ENCODE measurements around the gene AKAP9.
"Not testable (repeated sequence)": the region's sequence is repeated elsewhere in the genome, so short reads cannot be mapped to it uniquely, and the experiment has no call there.

AKAP9 gene

DNA sequence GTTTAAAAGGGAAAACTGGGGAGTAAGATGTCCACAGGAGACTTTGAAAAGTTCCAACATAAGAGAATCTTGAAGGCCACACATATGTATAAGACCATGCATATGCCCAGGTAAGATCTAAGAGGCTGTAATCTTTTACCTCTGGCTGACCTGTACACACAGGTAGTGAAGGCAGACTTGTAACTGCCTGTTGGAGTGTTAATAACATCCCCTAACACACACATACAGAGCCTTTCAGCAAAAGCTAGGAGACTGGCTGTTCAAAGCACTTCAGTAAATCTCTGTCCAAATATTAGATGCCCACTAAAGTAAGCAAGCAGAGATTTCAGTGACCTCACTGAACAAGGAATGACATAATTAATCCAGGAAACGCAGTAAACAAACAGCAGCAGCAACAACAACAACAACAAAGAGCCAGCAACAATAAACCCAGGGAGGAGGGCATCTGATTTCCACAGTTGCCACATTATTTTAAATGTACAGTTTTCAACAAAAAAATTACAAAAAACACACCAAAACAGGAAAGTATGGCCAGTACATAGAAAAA, 178.6 kb downstream of the AKAP9 start:
- no peak overlapping the region for H3K27ac ChIP-seq
- no peak for DNase-seq (ENCODE audit: low read depth, low spot score)

DNA sequence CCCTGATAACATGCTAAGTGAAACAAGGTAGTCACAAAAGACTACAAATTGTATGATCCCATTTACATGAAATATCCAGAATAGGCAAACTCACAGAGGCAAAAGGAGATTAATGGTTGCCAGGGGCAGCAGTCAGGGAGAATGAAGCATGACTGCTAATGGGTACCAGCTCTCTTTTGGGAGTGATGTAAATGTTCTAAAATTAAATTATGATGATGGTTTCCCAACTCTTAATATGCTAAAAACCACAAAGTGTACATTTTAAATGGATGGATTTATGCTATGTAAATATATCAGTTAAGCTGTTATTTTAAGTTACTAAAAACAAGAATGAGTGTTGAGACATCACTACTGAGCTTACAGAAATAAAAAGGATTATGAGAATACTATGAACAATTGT, 181.0 kb downstream of the AKAP9 start:
- H3K27ac ChIP-seq = no peak overlapping the region
- DNase-seq (ENCODE audit: low read depth, low spot score) = no peak

DNA sequence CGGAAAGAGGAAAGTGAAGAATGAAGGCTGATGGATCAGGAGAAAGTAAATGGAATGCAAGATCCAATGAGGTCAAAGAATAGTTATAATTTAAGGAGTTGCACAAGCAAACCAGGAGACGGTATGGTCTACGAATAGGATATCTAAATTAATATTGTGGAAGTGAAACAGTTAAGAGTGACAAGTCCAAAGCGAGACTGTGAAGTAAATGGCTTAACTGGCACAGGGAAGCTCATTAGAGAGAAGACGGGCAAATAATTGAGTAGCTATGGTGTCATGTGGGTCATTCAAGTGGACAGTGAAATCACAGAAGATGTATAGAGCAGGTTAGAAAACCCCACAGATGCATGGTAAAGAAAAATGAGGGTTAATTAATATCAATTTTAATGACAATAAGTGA, 190.4 kb downstream of the AKAP9 start:
- no peak overlapping the region for H3K27ac ChIP-seq
- no peak for DNase-seq (ENCODE audit: low read depth, low spot score)

DNA sequence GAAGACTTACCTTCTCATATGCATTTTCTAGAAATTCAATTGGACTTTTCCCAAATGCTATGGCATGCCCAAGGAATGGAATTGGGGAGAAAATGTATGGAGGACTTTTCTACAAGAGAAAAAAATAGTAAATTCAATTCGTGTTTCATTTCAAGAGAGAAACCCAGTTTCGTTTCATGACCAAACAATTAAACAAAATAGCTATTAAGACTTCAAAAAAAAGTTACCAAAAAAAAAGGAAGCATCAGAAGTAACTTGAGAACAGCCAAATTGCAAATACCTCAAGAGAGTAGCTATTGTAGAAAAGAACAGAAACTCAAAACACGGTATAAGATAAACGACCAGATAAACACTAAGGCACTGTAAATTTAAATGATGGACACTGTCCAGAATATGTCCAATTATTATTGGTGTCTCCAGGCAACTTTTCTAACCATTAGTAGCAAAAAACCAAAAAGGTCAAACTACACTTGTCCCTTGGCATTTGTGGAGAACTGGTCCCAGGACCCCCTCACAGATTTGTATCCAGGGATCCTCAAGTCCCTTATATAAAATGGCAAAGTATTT, 191.2 kb downstream of the AKAP9 start:
- no peak overlapping the region for H3K27ac ChIP-seq
- no peak for DNase-seq (ENCODE audit: low read depth, low spot score)

DNA sequence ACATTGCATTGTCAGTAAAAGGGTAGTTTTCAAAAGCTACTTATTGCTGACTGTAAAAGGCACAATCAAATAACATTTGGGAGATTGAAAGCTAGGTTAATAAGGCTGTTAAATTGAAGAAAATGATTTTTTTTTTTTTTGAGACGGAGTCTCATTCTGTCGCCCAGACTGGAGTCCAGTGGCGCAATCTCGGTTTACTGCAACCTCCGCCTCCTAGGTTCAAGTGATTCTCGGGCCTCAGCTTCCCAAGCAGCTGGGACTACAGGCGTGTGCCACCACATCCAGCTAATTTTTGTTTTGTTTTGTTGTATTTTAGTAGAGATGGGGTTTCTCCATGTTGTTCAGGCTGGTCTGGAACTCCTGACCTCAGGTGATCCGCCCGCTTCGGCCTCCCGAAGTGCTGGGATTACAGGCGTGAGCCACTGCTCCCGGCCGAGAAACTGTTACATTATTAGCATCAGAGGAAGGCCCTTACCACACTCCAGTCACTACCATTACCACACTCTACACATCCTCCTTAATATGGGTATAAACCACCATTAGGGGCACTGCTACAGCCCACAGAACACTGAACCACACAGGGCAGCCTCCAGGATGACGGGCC, 192.6 kb downstream of the AKAP9 start:
- DNase-seq (ENCODE audit: low read depth, low spot score) = no peak
- H3K27ac ChIP-seq = peak overlapping the region; percentile 91

DNA sequence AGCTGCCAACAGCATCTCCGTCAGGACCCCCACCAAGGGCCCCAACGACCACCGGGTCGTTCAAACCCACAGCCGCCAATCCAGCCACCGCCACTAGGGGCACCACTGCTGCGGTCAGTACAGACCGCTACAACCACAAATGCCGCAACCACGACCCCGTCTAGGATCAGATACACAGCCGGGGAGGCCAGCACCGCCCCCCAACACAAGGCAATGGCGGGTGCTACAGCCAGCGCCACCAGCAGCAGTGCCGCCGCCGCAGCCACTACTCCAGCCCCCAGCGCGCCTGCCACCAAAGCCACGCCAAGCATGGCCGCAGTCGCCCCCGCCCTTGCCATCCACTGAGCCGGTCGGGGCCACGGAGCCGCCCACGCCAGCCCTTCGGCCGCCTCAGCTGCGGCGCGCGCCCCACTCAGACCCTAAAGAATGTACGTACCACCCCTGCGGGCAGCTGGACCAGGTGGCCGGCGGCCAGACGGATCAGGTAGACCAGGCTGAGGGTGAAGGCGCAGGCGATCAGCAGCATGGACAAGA, 193.1 kb downstream of the AKAP9 start:
- DNase-seq (ENCODE audit: low read depth, low spot score) = no peak
- peak overlapping the region; percentile 91 for H3K27ac ChIP-seq

DNA sequence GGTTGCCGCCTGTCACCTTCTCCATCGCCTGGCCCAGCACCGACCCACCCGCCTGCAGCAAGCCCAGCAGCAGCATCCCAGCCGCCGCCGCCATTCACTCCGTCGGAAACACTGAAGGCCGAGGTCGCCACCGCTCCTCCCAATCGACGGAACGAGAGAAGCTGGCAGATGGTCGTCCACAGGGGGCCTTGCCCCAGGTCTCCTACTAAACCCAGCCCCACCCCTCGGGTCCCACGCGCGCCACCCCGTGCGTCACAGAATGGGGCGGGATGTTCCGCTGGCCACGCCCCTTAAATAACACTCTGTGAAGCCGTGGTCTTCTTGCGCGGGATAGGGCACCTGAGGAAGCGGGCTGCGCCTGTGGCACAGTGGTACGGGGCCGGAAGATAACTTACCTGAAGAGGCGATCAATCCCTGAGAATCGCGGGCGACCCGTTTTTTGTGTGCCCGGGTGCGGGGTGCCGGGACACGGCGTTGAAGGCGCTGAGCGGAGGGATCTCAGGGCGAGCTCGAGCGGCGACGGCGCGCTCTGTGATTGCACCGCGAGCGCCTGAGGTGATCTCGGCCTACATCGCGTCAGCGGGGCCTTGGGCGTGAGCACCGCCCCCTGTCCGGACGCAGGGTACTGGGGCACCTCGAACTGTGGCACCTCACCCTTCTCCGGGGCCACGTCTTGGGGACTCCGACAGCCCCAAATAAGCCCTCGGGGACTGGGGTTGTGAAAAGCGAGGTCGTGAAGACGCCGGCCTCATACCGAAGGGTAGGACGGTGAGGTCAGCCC, 193.8 kb downstream of the AKAP9 start, which contains the start of gene CYP51A1:
CYP51A1 (minus strand) TSS at position 207 of the 781 bp plus-strand sequence; CDS start at position 94, 113 bp downstream.
- peak; percentile 61 for DNase-seq (ENCODE audit: low read depth, low spot score)
- peak within 1 kb of the TSS; percentile 91 for H3K27ac ChIP-seq

DNA sequence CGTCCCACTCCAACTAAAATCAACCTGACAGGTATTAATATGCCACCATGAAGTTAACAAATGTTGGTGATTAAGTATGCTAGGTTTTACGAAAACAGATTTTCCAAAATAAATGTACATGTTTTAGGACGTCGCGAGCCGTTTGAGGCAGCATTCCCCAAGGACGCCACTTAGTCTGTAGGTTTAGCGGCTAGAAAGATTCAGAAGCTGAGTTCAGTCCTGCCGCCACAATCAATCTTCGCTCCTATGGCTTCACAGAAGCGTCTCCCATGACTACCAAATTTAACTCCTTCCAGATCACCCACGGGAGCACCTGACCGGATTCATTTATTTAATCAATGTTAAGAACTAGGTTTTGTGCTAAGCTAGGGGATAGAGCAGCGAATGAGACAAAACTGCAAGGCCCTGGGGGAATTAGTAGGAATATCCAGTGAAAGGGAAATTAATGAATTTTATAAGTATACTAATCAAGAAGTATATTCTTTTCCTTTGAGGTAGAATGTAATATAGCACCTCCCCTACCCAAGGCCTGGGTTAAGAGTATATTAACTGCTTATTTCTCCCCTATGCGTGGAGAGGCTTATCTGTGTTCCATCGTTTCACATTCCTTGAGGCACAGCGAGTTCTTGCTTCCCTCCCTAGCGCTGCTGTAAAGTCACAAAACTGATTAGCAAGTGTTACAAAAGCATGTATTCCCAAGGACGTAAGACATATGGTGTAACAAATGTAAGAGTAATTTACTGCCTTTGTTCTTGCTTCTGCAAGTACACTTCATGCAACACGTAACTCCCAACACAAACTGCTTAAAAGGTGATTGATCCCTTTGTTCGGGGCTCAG, 194.6 kb downstream of the AKAP9 start:
- DNase-seq (ENCODE audit: low read depth, low spot score) = no peak
- H3K27ac ChIP-seq = peak overlapping the region; percentile 91

DNA sequence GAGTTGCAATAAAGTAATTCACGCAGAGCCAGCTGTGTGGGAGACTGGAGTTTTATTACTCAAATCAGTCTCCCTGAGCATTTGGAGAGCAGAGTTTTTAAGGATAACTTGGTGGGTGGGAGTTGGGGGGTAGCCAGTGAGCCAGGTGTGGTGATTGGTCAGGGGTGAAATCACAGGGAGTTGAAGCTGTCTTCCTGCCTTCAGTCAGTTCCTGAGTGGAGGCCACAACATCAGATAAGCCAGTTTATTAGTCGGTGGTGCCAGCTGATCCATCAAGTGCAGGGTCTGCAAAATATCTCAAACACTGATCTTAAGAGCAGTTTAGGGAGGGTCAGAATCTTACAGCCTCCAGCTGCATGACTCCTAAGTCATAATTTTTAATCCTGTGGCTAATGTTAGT, 196.9 kb downstream of the AKAP9 start:
- no peak for DNase-seq (ENCODE audit: low read depth, low spot score)
- no peak overlapping the region for H3K27ac ChIP-seq

DNA sequence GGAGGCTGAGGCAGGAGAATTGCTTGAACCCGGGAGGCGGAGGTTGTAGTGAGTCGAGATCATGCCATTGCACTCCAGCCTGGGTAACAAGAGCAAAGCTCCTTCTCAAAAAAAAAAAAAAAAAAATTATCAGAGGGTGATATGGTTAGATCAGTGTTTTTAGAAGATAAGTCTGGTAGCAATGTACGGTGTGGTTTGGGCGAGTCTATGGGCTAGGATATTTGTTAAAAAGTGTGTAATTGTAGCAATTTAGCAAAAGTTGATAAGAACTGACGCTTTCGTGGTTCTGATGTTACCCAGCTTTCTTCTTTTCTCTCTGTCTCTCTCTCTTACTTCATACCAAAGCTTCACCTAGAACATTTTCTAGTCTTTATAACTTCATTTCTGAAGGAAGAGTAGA, 200.5 kb downstream of the AKAP9 start:
- no peak overlapping the region for H3K27ac ChIP-seq
- DNase-seq (ENCODE audit: low read depth, low spot score) = no peak

DNA sequence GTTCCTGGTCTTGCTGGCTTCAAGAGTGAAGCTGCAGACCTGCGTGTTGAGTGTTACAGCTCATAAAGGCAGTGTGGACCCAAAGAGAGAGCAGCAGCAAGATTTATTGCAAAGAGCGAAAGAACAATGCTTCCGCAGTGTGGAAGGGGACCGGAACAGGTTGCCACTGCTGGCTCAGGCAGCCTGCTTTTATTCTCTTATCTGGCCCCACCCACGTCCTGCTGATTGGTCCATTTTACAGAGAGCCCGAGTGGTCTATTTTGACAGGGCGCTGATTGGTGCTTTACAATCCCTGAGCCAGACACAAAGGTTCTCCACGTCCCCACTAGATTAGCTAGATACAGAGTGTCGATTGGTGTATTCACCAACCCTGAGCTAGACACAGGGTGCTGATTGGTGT, 202.1 kb downstream of the AKAP9 start:
- DNase-seq (ENCODE audit: low read depth, low spot score); H3K27ac ChIP-seq: not testable (repeated sequence)

DNA sequence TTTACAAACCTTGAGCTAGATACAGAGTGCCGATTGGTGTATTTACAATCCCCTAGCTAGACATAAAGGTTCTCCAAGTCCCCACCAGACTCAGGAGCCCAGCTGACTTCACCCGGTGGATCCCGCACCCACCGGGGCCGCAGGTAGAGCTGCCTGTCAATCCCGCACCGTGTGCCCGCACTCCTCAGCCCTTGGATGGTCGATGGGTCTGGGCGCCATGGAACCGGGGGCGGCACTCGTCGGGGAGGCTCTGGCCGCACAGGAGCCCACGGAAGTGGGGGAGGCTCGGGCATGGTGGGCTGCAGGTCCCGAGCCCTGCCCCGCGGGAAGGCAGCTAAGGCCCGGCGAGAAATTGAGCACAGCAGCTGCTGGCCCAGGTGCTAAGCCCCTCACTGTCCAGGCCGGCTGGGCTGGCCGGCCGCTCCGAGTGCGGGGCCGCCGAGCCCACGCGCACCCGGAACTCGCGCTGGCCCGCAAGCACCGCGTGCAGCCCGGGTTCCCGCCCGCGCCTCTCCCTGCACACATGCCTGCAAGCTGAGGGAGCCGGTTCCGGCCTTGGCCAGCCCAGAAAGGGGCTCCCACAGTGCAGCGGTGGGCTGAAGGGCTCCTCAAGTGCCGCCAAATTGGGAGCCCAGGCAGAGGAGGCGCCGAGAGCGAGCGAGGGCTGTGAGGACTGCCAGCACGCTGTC, 202.7 kb downstream of the AKAP9 start:
- not testable (repeated sequence) for H3K27ac ChIP-seq; DNase-seq (ENCODE audit: low read depth, low spot score)

DNA sequence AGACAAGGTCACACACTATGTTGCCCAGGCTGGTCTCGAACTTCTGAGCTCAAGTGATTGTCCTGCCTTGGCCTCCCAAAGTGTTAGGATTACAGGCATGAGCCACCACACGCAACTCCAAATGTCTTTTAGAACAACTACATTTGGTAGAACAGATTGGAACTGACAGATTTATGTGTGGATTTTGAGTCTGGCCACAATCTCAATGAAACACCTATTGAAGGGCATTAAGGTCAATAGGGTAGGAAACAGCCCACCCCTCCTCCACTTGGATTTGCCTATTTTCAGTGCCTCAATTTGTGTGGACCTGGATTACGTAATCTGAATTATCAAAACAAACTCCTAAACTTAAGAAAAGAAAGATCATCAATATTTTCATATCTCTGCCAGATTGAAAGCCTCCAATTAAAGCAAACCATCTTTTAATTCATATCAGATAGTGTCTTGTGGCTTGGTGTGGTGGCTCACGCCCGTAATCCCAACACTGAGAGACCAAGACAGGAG, 209.1 kb downstream of the AKAP9 start:
- DNase-seq (ENCODE audit: low read depth, low spot score) = no peak
- H3K27ac ChIP-seq = no peak overlapping the region

DNA sequence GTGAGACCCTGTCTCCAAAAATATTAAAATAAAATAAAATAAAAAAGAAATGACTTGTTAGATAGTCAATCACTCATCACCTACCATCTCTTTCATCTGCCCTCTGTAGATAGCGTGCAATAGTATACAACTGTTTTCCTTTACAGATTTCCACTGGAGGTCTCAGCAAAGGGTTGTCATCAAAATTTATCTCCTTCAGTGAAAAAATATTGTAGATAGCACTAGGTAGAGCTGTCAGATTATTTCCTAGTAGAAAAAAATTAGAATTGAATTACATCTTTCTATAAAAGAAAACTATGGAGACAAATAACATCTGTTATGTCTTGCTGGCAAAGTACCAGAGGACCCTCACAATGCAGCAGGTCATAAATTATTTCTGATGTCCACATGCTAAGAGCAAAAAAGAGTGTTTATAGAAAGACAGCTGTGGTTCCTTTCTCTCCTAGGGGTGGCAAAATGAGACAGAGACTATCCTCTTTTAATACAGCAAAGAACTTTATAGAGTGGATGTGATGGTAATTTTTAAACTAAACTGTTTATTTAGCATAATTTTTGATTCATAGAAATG, 209.9 kb downstream of the AKAP9 start:
- no peak for DNase-seq (ENCODE audit: low read depth, low spot score)
- no peak overlapping the region for H3K27ac ChIP-seq

DNA sequence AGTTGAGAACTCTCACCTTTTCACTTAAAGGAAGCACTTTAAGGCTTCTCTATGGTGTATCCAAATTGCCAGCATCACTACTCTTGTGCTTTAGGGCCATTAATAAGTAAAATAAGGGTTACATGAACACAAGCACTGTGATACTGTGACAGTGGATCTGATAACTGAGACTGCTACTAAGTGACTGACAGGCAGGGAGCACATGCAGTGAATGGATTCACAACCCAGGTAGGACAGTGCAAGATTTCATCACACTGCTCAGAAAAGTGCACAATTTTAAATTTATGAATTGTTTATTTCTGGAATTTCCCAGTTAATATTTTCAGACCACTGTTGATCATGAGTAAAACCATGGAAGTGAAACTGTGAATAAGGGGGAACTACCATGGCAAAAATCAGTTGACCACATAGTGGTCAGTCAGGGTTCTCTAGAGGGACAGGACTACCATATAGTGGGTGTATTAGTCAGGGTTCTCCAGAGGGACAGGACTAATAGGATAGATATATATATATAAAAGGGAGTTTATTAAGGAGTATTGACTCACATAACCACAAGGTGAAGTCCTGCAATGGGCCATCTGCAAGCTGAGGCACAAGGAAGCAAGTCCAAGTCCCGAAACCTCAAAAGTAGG, 214.6 kb downstream of the AKAP9 start:
- no peak overlapping the region for H3K27ac ChIP-seq
- no peak for DNase-seq (ENCODE audit: low read depth, low spot score)

DNA sequence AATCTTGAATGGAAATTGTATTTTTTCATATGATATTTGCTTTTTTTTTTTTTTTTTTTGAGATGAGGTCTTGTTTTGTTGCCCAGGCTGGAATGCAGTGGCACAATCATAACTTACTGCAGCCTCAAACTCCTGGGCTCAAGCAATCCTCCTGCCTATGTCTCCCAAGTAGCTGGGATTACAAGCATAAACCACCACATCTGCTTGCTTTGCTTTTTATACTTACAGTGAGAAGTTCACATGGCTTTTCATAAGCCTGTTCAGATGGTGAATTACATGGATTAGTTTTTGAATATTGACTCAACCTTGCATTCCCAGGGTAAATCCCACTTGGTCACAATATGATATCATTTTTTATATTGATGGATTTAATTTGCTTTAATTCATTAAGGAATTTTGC, 216.3 kb downstream of the AKAP9 start:
- DNase-seq (ENCODE audit: low read depth, low spot score) = no peak
- no peak overlapping the region for H3K27ac ChIP-seq

DNA sequence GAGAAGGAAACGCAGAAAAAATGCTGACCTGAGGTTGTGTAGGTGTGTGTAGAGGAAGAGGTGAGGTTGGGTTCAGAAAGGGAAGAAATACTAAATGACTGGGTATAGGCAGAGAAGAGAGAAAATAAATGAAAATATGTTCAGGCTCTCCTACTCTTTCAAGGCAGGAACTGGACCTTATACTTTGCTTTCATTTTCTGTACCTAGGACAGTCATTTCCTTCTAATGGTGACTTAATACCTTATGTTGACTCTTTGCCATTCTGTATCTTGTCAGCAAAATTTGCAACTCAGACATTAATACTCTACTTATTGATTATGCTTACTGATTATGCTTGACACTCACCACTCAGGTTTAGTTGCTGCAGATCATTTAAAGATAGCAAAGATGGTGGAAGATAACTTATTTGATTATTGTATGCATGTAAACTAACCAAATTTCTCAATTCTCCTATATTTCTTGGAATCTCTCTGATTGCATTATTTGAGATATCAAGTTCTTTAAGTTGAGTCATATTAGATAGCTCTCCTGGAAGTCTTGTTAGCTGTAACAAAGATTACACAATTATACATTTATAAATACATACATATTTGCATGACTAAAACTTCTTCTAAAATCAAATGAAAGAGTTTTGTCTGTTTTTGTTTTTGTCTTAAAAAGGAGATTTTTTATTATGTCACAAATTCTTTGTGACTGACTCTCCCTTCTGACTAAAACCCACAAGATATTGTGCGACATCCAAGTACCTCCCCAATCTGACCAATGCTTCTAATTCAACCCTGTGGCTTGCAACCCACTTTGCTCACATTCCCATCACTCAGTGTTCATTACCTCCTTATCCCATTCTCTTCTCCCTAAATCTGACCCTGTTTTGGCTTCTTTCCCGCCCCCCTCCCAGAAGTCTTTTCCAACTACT, 218.3 kb downstream of the AKAP9 start:
- no peak overlapping the region for H3K27ac ChIP-seq
- DNase-seq (ENCODE audit: low read depth, low spot score) = no peak

All from epithelial cell of prostate (primary cell).